Measurements from ENCODE around the gene PDE11A. TPM values are rescaled to one million over a fixed set of nuclear protein-coding genes. Genes with fewer than 3 reads are reported as not detected.

Gene PDE11A
- total RNA-seq, 1 experiment from 2014 or later: 0.13 TPM

GRCh38 chr2:177616731-177617130 lies 455.8 kb downstream of the PDE11A start:
- TF ChIP-seq CTCF (conservative IDR thresholded peaks at IDR 0.05): no peak
- Histone ChIP-seq H3K4me2 (ENCODE audit: insufficient read depth, insufficient read length, low read length) (no peak overlapping the region), H2BK12ac (ENCODE audit: insufficient read length, low read depth, low read length) (no peak overlapping the region), H4K8ac (replicated peaks; ENCODE audit: insufficient read length, low read depth, low read length) (no peak overlapping the region), H3K27me3 (ENCODE audit: insufficient read depth, low read length) (no peaks in the 10 kb centered on the region), H3K4ac (ENCODE audit: low read depth, low read length) (no peak overlapping the region), H2BK5ac (ENCODE audit: insufficient read length, low read length) (no peak overlapping the region), H2AFZ (ENCODE audit: low read length) (no peak overlapping the region), H3K9me3 (ENCODE audit: control insufficient read depth, low read depth, low read length) (no peaks in the 10 kb centered on the region), H3K56ac (ENCODE audit: insufficient read length, low read depth, low read length) (no peak overlapping the region), H2BK120ac (ENCODE audit: low read depth, low read length, poor library complexity, severe bottlenecking) (no peak overlapping the region), H3K79me1 (ENCODE audit: insufficient read depth, low read depth, low read length, poor library complexity, severe bottlenecking) (no peaks in the 10 kb centered on the region), H2BK20ac (ENCODE audit: low read depth, low read length, poor library complexity, severe bottlenecking) (no peak overlapping the region), H2BK15ac (ENCODE audit: low read depth, low read length) (no peak overlapping the region), H4K20me1 (ENCODE audit: control insufficient read depth, insufficient read depth, insufficient read length) (no peaks in the 10 kb centered on the region), H3K14ac (ENCODE audit: insufficient read depth, low read length) (no peak overlapping the region), H3K4me1 (ENCODE audit: insufficient read depth, low read length) (no peaks in the 10 kb centered on the region), H3T11ph (ENCODE audit: low read length) (no peak overlapping the region), H4K5ac (ENCODE audit: insufficient read length, low read depth, low read length) (no peak overlapping the region), H3K23me2 (ENCODE audit: insufficient read length, low read depth, low read length, poor library complexity, severe bottlenecking) (peaks cover 9% of the 10 kb centered on the region), H4K91ac (ENCODE audit: insufficient read length, low read depth, low read length) (no peak overlapping the region), H3K79me2 (ENCODE audit: insufficient read depth, low read length) (no peaks in the 10 kb centered on the region), H3K27ac (ENCODE audit: insufficient read length, low read depth, low read length) (no peak overlapping the region), H3K18ac (ENCODE audit: insufficient read length, low read depth, low read length) (no peak overlapping the region), H3K23ac (ENCODE audit: insufficient read length, low read depth, low read length) (no peak overlapping the region), H3K9ac (ENCODE audit: extremely low read depth, insufficient read length, low read length) (no peak overlapping the region), H2AK5ac (ENCODE audit: insufficient read length, low read length) (no peak overlapping the region)
- H3K27ac Mint-ChIP-seq: no peak overlapping the region
- peaks cover 8 to 18% of the 10 kb centered on the region in 2 experiments for H3K4me1 Mint-ChIP-seq
- H3K27me3 Mint-ChIP-seq (ENCODE audit: low read depth): peaks cover 9% of the 10 kb centered on the region; the same call in 1 of the 2 replicates
- H3K9me3 Mint-ChIP-seq: no peaks in the 10 kb centered on the region
- H3K36me3 Mint-ChIP-seq (ENCODE audit: insufficient read depth in 1 of 3, low read depth in 3 of 3): no peaks in the 10 kb centered on the region
- no peak overlapping the region for H3K4me3 Mint-ChIP-seq
- no CpG with 5 or more reads among the region's 3 CpGs for WGBS (ENCODE audit: extremely low coverage, insufficient read length, low lambda C conversion rate)
- DNase-seq: no peak
